Right lung (tissue), 5 donors: ENCODE measurements around the gene PLD1. TPM values are rescaled to one million over a fixed set of nuclear protein-coding genes. Genes with fewer than 3 reads are reported as not detected.

Experiments
- DNase-seq, 2 donors: peaks; one replicate each; pipeline ENCODE4 v3.0.0-alpha.2; 2013
- polyA plus RNA-seq, 5 donors: library from polyadenylated mRNA; unstranded; fragments of 120-200 nt; gene quantifications; one replicate each; pipeline versions ENCODE4 v1.2.1 to v1.2.3, GENCODE V29; 2013; ENCODE audit warnings: inconsistent platforms in 1 of 5, low replicate concordance in 1 of 5; ENCODE audit not compliant: insufficient read length in 5 of 5, insufficient read depth in 1 of 5

Gene PLD1
- polyA plus RNA-seq, 5 donors = 2.8 to 6.3 (median 5.0) TPM

DNA sequence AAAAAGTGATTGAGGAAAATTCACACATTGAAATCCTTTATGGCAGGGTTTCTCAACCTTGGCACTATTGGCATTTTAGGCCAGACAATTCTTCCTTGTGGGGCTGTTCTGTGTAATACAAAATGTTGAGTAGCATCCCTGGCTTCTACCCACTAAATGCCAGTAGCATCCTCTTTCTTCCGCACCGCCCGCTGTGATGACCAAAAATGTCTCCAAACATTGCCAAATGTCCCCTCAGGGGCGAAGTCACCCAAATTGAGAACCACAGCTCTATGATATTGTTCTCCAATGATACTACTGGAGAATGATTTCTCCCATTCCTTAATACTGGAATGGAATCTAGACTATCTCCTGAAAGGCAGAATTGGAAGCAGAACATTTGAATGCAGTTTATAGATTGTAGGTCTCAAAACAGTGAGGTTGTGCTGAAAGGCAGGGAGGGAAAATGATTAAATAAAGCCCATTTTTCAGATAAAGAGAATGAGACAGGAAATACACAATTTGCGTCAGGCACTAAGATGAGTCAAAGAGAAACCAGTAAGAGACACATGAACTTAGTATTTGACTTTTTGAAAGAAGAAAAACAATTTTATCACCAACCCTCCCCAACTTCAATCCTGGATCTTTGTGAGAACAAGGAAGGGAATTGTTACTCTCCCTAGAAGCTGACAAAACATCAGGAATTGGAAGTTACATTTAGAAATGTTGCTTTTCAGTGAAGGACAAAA, 248.5 kb downstream of the PLD1 start:
- no peak for DNase-seq

DNA sequence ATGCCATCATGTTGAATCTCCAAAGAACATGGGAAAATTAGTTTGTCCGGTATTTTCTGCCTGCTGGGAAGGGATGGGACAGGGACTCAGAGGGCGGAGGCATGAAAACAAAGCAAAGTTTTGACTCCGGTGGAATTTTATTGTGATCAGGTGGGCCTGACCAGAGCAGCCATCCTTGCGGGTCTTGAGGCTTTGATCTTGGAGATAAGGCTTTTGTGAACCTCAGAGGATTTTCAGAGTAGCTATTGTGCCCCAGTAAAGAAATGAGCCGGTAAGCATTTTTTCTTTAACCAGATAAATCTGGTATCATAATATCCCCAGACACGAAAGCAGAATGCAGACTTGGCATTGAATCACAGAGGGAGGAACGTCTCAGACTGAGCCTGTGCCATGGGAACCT, 250.7 kb downstream of the PLD1 start:
- DNase-seq = no peak

DNA sequence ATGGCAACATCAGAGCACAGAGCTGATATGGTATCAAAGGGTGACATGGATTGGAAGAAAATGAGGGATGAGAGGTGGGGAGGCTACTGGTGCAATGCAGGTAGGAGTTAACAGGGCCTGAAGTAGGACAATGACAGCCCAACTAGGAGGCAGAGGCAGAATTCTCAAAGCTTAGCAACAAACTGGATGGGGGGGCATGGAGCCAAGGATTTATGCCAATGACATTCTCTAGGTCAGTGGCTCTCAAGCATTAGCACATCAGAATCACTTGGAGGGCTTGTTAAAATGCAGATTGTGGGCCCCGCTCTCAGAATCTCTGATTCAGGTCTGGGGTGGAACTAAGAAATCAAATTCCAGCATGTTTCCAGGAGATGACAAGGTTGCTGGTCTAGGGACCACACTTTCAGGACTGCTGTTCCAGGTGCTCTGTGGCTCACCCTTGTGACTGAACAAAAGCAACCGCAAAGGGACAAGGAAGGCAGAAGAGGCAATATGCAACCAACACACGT, 252.0 kb downstream of the PLD1 start:
- DNase-seq = no peak

DNA sequence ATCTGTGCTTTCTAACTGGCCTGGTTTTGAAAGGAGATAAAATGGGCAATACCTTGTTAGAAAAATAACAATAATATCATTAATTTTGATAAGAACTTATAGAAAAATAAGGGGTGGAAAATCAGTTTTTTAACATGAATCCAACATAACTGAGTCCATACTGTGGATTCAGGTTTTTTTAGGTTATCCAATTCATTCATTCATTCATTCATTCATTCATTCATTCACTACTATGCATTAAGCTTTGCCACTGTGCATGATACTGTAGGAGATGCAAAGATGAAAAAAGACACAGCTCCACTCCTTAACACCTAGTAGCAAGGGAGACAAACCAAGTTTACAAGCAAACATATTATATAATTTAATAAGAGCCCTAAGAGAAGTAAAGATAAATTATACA, 253.1 kb downstream of the PLD1 start:
- DNase-seq = no peak

DNA sequence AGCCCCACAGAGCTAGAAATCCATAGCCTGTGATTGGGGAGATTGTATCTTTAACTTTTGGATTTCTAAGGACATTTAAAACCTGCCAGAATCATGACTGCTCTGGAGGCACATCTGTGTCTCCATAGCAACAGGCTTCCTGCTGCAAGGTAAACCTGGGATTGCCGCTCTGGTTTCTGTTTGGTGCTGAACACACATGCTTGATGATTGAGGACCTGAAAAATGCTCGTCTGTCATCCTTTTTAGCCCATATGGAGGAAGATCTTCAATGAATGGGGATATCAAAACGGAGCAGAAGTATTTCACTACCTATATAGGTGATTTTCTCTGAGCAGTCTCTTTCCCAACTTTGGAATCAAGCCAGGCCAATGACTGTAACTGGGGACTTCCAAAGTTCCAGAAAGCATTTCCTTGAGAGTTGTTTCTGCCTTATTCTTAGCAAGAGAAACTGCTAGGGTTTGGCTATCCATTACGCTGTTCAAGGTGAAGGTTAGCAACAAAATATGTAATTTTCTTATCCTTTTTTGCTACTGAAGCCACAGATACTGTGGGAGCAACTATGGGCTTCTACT, 253.6 kb downstream of the PLD1 start:
- no peak for DNase-seq

DNA sequence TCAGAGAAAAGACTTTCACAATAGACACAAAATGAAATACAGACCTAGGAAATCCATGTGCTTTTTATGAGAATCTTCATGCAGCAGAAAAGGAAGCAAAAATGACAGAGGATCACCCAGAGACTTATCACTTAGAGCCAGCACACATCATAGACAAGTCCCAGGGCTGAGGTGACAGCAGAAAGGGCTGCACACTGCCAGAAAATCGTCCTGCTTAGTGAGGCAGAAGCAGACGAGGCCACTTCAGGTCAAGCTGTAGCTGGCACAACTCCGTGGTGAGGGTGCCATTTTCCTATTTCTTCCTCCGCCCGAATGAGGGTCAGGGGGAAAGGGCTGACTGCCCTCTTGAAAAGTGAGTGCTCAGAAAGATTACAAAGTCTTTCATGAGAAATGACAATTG, 254.1 kb downstream of the PLD1 start:
- DNase-seq = no peak

DNA sequence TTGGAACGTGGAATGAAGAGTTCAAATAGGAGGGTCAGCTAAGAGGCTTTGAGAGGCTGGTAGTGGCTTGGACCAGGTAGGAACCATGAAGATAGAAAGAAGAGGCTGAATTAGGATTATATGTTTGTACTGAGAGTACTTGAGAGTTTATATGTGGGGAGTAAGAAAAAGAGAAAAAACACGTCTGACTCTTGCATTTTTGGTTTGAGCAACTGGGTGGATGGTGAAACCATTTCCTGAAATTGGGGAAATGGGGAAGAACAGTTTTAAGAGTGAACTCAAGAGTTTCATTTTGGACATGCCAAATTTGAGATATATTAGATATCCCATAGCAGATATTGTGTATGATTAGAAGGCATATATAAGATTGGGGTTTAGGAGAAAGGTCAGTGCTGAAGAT, 257.2 kb downstream of the PLD1 start:
- no peak for DNase-seq

DNA sequence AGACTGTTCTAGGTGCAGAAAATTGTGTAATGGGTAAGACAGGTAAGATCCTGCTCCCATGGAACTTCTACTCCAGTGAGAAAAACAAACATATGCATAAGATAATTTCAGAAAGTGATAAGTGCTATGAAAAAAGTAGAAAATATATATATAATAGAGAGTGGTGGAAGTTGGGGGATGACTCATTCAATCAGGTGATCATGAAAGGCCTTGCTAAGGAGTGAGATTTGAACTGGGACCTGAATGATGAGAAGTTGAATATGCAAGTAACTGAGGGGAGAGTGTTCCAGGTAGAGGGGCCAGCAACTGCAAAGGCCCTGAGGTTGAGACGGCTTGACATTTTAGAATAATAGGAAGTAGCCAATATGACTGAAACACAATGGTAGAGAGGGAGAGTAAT, 257.8 kb downstream of the PLD1 start:
- no peak for DNase-seq

DNA sequence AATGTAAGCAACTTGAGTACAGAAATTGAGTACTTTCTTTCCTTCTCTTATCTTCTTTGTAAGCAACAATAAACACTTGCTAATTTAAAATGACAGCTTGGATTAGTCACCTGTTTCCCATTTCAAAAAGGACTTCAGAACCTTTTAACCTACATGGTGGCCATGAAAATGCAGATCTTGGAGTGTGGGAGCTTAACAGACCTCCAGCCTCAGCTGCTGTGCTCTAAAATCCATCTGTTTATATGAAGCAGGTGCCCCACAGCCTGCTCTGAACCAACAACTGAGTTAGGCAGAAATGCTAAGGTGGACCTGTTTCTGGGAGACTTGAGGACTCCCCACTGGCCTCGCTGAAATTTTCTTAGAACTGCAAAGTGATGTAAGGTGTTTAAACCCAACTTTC, 259.0 kb downstream of the PLD1 start:
- no peak for DNase-seq

Other genes starting within 250 kb of the PLD1 start
- 1 to 10 TPM in 4 of 5 donors, under 1 TPM in 1; 0.80 to 4.7 (median 2.6) TPM for gene TMEM212, start 32.9 kb upstream of the PLD1 start, polyA plus RNA-seq
- gene FNDC3B, start 229.1 kb upstream of the PLD1 start, polyA plus RNA-seq = 10 to 100 TPM; 27.6 to 52.1 (median 40.2) TPM